Astrocyte (in vitro differentiated cells and primary cell): Measurements from ENCODE around the gene RETREG1. TPM values are rescaled to one million over a fixed set of nuclear protein-coding genes. Genes with fewer than 3 reads are reported as not detected.

Source experiments
- DNase-seq: peaks from one replicate; pipeline ENCODE4 v3.0.0-alpha.2; 2010; ENCODE audit warnings: low read depth
- FAIRE-seq: peaks from 2 replicates; lab custom pipeline; 2011; peaks lifted over from hg19 to GRCh38; lab: Jason Lieb, UNC
- H2AFZ ChIP-seq: 2 replicates; pipeline ENCODE4 v1.6.0; 2012; ENCODE audit warnings: low read depth, low read length, inconsistent platforms
- H3K27ac ChIP-seq: 2 replicates; pipeline ENCODE4 v1.5.1; 2011; ENCODE audit warnings: low read depth, low read length, inconsistent platforms
- H3K27me3 ChIP-seq: 2 replicates; pipeline ENCODE4 v1.6.0; 2011; ENCODE audit warnings: low read length, inconsistent platforms; ENCODE audit not compliant: insufficient read depth
- H3K36me3 ChIP-seq: 2 replicates; pipeline ENCODE4 v1.5.1; 2011; ENCODE audit warnings: low read length, inconsistent platforms; ENCODE audit not compliant: insufficient read depth
- H3K4me1 ChIP-seq: 2 replicates; pipeline ENCODE4 v1.5.1; 2011; ENCODE audit warnings: low read length, inconsistent platforms; ENCODE audit not compliant: insufficient read depth
- H3K4me2 ChIP-seq: 2 replicates; pipeline ENCODE4 v1.6.0; 2012; ENCODE audit warnings: low read length, inconsistent platforms
- H3K4me3 ChIP-seq: 2 replicates; pipeline ENCODE4 v1.5.1; 2011; ENCODE audit warnings: low read depth, mild to moderate bottlenecking, low read length, inconsistent platforms; ENCODE audit not compliant: insufficient read depth
- H3K79me2 ChIP-seq: 2 replicates; pipeline ENCODE4 v1.6.0; 2012; ENCODE audit warnings: mild to moderate bottlenecking, low read length, inconsistent platforms; ENCODE audit not compliant: insufficient read depth
- H3K9ac ChIP-seq: 2 replicates; pipeline ENCODE4 v1.6.0; 2012; ENCODE audit warnings: mild to moderate bottlenecking, low read length, inconsistent platforms
- H3K9me3 ChIP-seq: 2 replicates; pipeline ENCODE4 v1.5.1; 2012; ENCODE audit warnings: low read depth, mild to moderate bottlenecking, low read length, inconsistent platforms; ENCODE audit not compliant: insufficient read depth
- H4K20me1 ChIP-seq: 2 replicates; pipeline ENCODE4 v1.6.0; 2012; ENCODE audit warnings: low read length, inconsistent platforms; ENCODE audit not compliant: insufficient read depth
- H3K27ac Mint-ChIP-seq: one replicate; pipeline ENCODE4 v1.8.0; 2021; ENCODE audit warnings: mild to moderate bottlenecking, mixed read lengths; ENCODE audit not compliant: unreplicated experiment
- H3K27me3 Mint-ChIP-seq: one replicate; pipeline ENCODE4 v1.8.0; 2021; ENCODE audit warnings: low read depth, mixed read lengths; ENCODE audit not compliant: unreplicated experiment
- H3K36me3 Mint-ChIP-seq: one replicate; pipeline ENCODE4 v1.8.0; 2021; ENCODE audit warnings: low read depth, mixed read lengths; ENCODE audit not compliant: unreplicated experiment
- H3K4me1 Mint-ChIP-seq: one replicate; pipeline ENCODE4 v1.8.0; 2021; ENCODE audit warnings: low read depth, mixed read lengths; ENCODE audit not compliant: unreplicated experiment
- H3K4me3 Mint-ChIP-seq: one replicate; pipeline ENCODE4 v1.8.0; 2021; ENCODE audit warnings: mild to moderate bottlenecking, moderate library complexity, mixed read lengths; ENCODE audit not compliant: unreplicated experiment
- H3K9me3 Mint-ChIP-seq: one replicate; pipeline ENCODE4 v1.8.0; 2021; ENCODE audit warnings: mild to moderate bottlenecking, mixed read lengths; ENCODE audit not compliant: unreplicated experiment
- CTCF ChIP-seq: IDR thresholded peaks from 2 replicates; pipeline ENCODE4 v1.5.1; 2011; ENCODE audit warnings: low read depth, mild to moderate bottlenecking, inconsistent platforms, low read length, moderate library complexity; ENCODE audit not compliant: insufficient read depth
- EZH2 ChIP-seq: IDR thresholded peaks from 2 replicates; pipeline ENCODE4 v1.6.1; 2012; ENCODE audit warnings: mild to moderate bottlenecking, low read length, inconsistent platforms; ENCODE audit not compliant: insufficient read depth
- total RNA-seq: library from RNA; stranded (reverse); gene quantifications from 2 replicates; pipeline ENCODE4 v1.2.1, GENCODE V29; 2021

RETREG1 gene
- total RNA-seq, 1 donor from 2014 or later, result 0.98 TPM

- no peaks in the 10 kb centered on the region for H3K36me3 ChIP-seq
- no peak overlapping the region for H3K27ac ChIP-seq
- H3K4me1 ChIP-seq, result no peaks in the 10 kb centered on the region
- no peaks in the 10 kb centered on the region for H3K79me2 ChIP-seq
- H3K9me3 ChIP-seq, result no peaks in the 10 kb centered on the region
- TF ChIP-seq EZH2, result no peak
- TF ChIP-seq CTCF, result no peak
- H3K4me3 ChIP-seq, result no peak overlapping the region
- H3K9me3 Mint-ChIP-seq, result peaks cover 15% of the 10 kb centered on the region
- peaks cover 2% of the 10 kb centered on the region for H3K27me3 ChIP-seq
- H3K36me3 Mint-ChIP-seq, result no peaks in the 10 kb centered on the region
- H3K27me3 Mint-ChIP-seq, result peaks cover 18% of the 10 kb centered on the region
- H2AFZ ChIP-seq, result no peak overlapping the region
- no peak overlapping the region for H3K4me2 ChIP-seq
- no peak overlapping the region for H3K9ac ChIP-seq
- no peak for FAIRE-seq
- peaks cover 3% of the 10 kb centered on the region for H3K4me1 Mint-ChIP-seq
- no peak overlapping the region for H3K27ac Mint-ChIP-seq
- H4K20me1 ChIP-seq, result no peaks in the 10 kb centered on the region
- DNase-seq, result no peak
- H3K4me3 Mint-ChIP-seq, result no peak overlapping the region
Observed at GRCh38 chr5:16602182-16602581, 14.6 kb downstream of the RETREG1 start.

- no peaks in the 10 kb centered on the region for H3K27me3 ChIP-seq
- no peak overlapping the region for H3K4me3 ChIP-seq
- Mint-ChIP-seq H3K9me3 (peaks cover 12% of the 10 kb centered on the region), H3K27ac (no peak overlapping the region), H3K4me3 (no peak overlapping the region), H3K4me1 (peaks cover 9% of the 10 kb centered on the region), H3K36me3 (no peaks in the 10 kb centered on the region), H3K27me3 (peaks cover 14% of the 10 kb centered on the region)
- no peaks in the 10 kb centered on the region for H3K79me2 ChIP-seq
- H3K4me2 ChIP-seq, result no peak overlapping the region
- peaks cover 4% of the 10 kb centered on the region for H3K4me1 ChIP-seq
- TF ChIP-seq CTCF (no peak), EZH2 (no peak)
- FAIRE-seq, result no peak
- H4K20me1 ChIP-seq, result no peaks in the 10 kb centered on the region
- H3K36me3 ChIP-seq, result no peaks in the 10 kb centered on the region
- no peaks in the 10 kb centered on the region for H3K9me3 ChIP-seq
- no peak overlapping the region for H2AFZ ChIP-seq
- no peak overlapping the region for H3K9ac ChIP-seq
- DNase-seq, result no peak
- no peak overlapping the region for H3K27ac ChIP-seq
Observed at GRCh38 chr5:16600946-16601345, 15.9 kb downstream of the RETREG1 start.

- H3K9ac ChIP-seq, result no peak overlapping the region
- Mint-ChIP-seq H3K27ac (no peak overlapping the region), H3K4me3 (no peak overlapping the region), H3K9me3 (peaks cover 6% of the 10 kb centered on the region), H3K4me1 (peaks cover 9% of the 10 kb centered on the region), H3K36me3 (no peaks in the 10 kb centered on the region), H3K27me3 (peaks cover 14% of the 10 kb centered on the region)
- H3K9me3 ChIP-seq, result no peaks in the 10 kb centered on the region
- no peak overlapping the region for H3K4me2 ChIP-seq
- no peaks in the 10 kb centered on the region for H3K79me2 ChIP-seq
- H3K27me3 ChIP-seq, result no peaks in the 10 kb centered on the region
- H4K20me1 ChIP-seq, result no peaks in the 10 kb centered on the region
- H3K36me3 ChIP-seq, result no peaks in the 10 kb centered on the region
- DNase-seq, result no peak
- no peak overlapping the region for H2AFZ ChIP-seq
- H3K27ac ChIP-seq, result no peak overlapping the region
- peaks cover 4% of the 10 kb centered on the region for H3K4me1 ChIP-seq
- H3K4me3 ChIP-seq, result no peak overlapping the region
- TF ChIP-seq EZH2 (no peak), CTCF (no peak)
- FAIRE-seq, result no peak
Observed at GRCh38 chr5:16600397-16600796, 16.4 kb downstream of the RETREG1 start.
